NCI-H187 (cell line): ENCODE measurements around the gene LYL1.
A peak's percentile ranks its signal among the peaks of the same experiment; 100 is the strongest.

ENCODE experiments used
- DNase-seq, 2 experiments: peaks; one replicate each; lab custom pipeline; 2025; lab: John Stamatoyannopoulos, UW

Gene LYL1

GRCh38 chr19:13129384-13129783 is 26.7 kb upstream of the LYL1 start:
- no peak for DNase-seq

GRCh38 chr19:13128583-13128982 is 25.9 kb upstream of the LYL1 start:
- no peak for DNase-seq

- DNase-seq = no peak
Measured at GRCh38 chr19:13127811-13128575, 25.3 kb upstream of the LYL1 start.

GRCh38 chr19:13127051-13127450 is 24.4 kb upstream of the LYL1 start:
- no peak for DNase-seq

- no peak for DNase-seq
Measured at GRCh38 chr19:13122980-13123957, 20.6 kb upstream of the LYL1 start.

GRCh38 chr19:13122275-13122878 is 19.7 kb upstream of the LYL1 start:
- DNase-seq = no peak

- DNase-seq = no peak
Measured at GRCh38 chr19:13121551-13122274, 19.1 kb upstream of the LYL1 start.

- DNase-seq = no peak
Measured at GRCh38 chr19:13120817-13121216, 18.2 kb upstream of the LYL1 start.

- DNase-seq = no peak
Measured at GRCh38 chr19:13120031-13120430, 17.4 kb upstream of the LYL1 start.

GRCh38 chr19:13119627-13120026 is 17.0 kb upstream of the LYL1 start:
- DNase-seq = no peak

GRCh38 chr19:13118424-13119193 is 16.0 kb upstream of the LYL1 start:
- DNase-seq = no peak

- peak; percentile 8 to 59 for DNase-seq
Measured at GRCh38 chr19:13117772-13118423, 15.2 kb upstream of the LYL1 start, which contains the start of gene NACC1. Gene NACC1 (plus strand): TSS chr19:13118264. CDS start chr19:13135208, 16,944 bp downstream.

GRCh38 chr19:13117176-13117771 is 14.6 kb upstream of the LYL1 start:
- DNase-seq = no peak

GRCh38 chr19:13116282-13117175 is 13.9 kb upstream of the LYL1 start, which contains the start of gene TRMT1:
Gene TRMT1 (minus strand): TSS chr19:13116740. CDS start chr19:13116399, 341 bp downstream.
- peak; percentile 63 to 71 for DNase-seq

- DNase-seq = no peak
Measured at GRCh38 chr19:13115936-13116281, 13.3 kb upstream of the LYL1 start.

GRCh38 chr19:13112555-13112954 is 9.9 kb upstream of the LYL1 start:
- no peak for DNase-seq

GRCh38 chr19:13110099-13110610 is 7.5 kb upstream of the LYL1 start:
- DNase-seq = no peak

GRCh38 chr19:13109361-13110098 is 6.9 kb upstream of the LYL1 start:
- no peak for DNase-seq
